Suppressor macrophage (primary cell): Measurements from ENCODE around the gene ZNF540.
"Not testable (repeated sequence)": the region's sequence is repeated elsewhere in the genome, so short reads cannot be mapped to it uniquely, and the experiment has no call there.

Experiments
- DNase-seq, 4 experiments: peaks; one replicate each; pipeline ENCODE4 v3.0.0-alpha.2; 2020 to 2022
- total RNA-seq, 17 experiments: gene quantifications; one replicate each; lab custom pipeline; 2026; ENCODE audit warnings: mixed read lengths in 6 of 17, inconsistent platforms in 3 of 17; lab: John Stamatoyannopoulos, UW

ZNF540 gene
- 0 to 2.4 (median 0.35) reads per million in 17 experiments for total RNA-seq

DNA sequence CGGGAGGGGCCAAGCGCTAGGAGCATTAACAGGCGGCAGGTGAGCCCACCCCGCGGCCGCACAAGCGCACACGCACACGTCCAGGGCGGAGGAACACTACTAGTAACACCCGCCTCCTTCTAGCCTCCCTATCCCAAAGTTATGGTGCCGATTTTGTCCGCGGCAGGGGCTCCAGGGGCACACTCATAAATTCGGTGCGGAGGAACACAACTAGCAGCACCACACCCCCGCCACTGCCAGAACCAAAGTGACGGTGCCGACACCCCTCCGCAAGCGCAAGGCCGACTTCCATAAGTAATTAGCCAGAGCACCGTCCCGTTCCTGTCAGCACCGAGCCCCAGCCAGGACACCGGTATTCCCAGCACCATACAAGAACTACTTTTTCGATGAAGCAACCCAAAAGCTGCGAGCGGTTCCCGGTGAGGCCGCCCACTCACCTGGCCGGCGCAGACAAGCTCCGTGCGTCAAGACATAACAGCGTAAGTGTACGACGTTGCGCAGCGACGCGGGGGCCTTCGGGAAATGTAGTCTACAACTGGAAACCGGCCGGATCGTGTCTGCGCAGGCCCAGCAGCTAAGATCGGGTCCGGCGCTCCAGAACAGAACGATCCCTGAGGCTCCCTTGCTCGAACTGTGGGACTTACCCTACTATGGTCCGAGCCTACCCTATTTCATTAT is at the start of gene ZNF540, which contains the start of gene ZNF571:
Gene ZNF540 (plus strand): TSS at position 573 of the 678 bp plus-strand sequence. CDS start 3,572 bp downstream, outside the sequence.
Gene ZNF571 (minus strand): TSS at position 489 of the 678 bp plus-strand sequence. CDS start 8,116 bp downstream, outside the sequence.
- peak; percentile 94 to 97 (median 95) for DNase-seq

DNA sequence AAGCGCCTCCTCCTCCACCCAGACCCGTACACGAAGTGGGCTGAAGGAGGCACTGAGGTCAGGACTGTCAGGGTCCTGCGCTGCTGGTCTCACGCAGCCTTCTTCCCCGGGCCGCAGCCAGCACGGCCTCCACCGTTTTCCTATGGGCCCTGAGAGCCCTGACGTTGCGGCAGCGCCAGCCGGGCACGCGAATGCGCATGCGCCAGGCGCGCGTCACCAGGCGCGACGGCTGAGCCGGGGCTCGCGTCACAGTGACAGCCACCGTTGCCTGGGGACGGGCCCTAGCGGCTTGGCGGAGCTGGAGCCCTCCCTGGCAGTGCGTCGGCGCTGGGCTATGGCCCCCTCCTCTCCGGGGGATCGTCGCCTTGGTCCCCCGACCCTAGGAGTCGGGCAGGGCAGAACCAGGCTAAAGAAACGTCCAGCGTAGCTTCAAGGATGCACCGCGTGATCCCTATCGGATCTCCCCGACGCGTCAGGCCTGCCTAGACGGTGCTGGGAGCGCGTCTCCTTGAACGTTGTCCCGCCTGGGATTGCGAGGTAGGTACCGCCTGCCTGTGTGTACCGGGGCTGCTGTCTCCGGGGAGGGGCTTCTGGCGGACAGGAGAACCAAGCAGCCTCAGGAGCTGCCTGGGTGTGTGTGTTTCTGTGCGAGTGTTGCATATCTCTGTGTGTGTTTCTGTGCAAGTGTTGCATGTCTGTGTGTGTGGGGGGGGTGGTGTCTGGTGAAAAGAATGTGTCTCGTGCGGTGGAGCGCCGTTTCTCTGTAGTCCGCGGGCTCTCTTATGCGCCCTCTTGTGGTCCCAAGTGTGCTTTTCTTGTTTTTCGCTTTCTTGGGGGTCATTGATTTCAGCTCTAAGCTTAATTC is 43.3 kb upstream of the ZNF540 start:
- DNase-seq: peak; percentile 76 to 86 (median 83)

DNA sequence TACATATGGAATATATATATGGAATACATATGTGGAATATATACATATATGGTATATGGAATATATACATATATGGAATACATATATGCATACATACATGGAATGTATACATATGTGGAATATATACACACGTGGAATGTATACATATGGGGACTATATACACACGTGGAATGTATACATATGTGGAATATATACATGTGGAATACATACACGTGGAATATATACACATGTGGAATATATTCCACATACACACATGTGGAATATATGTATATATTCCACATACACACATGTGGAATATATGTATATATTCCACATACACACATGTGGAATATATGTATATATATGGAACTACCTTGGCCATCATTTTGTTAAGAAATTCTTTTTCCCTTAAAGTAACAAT is 31.2 kb upstream of the ZNF540 start:
- DNase-seq: no peak

DNA sequence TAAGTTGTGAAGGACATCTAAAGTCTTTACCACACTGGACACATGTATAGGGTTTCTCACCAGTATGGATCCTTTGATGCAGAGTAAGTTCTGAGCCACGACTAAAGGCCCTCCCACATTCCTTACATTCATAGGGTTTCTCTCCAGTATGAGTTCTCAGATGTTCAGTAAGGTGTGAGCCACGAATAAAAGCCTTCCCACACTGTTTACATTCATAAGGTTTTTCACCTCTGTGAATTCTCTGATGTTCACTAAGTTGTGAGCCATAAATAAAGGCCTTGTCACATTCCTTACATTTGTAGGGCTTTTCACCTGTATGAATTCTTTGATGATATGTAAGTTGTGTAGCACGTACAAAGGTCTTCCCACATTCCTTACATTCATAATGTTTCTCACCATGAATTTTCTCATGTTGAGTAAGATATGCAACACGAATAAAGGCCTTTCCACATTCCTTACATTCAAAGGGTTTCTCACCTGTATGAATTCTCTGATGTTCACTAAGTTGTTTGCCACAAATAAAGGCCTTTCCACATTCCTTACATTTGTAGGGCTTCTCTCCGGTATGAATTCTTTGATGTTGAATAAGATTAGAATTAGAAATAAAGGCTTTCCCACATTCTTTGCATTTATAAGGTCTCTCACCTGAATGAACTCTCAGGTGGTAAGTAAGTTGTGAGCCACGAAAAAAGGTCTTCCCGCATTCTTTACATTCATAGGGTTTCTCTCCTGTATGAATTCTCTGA is 29.9 kb upstream of the ZNF540 start:
- DNase-seq: no peak

DNA sequence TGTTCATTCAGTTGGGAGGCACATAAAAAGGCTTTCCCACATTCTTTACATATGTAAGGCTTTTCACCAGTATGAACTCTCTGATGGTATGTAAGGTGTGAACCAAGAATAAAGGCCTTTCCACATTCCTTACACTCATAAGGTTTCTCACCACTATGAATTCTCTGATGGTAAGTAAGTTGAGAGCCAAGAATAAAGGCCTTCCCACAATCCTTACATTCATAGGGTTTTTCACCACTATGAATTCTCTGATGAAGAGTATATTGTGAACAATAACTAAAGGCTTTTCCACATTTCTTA is 29.4 kb upstream of the ZNF540 start:
- no peak for DNase-seq

DNA sequence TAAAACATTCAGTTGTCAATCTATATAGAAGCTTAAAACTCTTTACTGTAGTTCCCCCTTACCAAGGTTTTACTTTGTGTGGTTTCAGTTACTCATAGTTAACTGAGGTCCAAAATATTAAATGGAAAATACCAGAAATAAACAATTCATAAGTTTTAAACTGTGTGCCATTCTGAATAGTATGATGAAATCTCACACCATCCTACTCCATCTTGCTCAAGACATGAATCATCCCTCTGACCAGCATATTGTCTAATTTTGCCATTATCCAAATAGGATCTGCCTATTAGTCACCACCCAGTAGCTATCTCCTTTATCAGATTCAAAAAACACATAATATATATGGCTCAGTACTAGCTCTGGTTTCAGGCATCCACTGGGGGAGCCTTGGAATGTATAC is 22.5 kb upstream of the ZNF540 start:
- DNase-seq: peak in 3 of 4 experiments; percentile 5 to 49 (median 36)

DNA sequence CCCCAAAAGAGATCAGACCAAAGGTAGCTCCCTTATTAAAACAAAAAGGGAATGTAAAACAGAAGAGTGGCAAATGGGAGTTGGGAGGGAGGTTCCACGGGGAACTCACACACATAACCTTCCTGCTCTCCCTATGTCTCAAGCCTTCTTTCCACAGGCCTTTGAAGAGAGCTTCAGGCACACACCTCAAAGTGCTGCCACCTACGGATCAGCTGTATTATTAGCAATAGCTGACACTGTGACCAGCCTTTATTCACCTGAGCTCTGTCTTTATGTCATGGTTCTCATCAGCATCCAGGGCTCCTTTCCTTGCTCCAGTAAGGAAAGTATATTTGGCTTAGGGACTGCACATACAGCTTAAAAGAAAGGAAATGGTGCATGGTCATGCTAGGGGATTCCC is 11.3 kb upstream of the ZNF540 start:
- no peak for DNase-seq

DNA sequence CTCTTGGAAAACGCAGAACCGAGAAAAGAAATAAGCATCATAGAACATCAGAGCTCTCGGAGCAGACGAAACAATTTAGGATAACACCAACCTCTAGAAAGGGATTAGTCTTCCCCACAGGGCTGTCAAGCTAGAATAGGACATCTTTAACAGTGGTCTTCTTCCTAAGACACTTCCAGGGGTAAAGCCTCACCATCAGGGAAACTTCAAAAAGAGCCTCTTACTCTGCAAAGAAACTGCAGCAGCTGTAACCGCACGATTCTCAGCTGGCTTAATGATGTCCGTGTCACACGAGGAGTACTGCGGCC is 726 bp upstream of the ZNF540 start:
- DNase-seq: peak in 1 of 4 experiments; percentile 1

DNA sequence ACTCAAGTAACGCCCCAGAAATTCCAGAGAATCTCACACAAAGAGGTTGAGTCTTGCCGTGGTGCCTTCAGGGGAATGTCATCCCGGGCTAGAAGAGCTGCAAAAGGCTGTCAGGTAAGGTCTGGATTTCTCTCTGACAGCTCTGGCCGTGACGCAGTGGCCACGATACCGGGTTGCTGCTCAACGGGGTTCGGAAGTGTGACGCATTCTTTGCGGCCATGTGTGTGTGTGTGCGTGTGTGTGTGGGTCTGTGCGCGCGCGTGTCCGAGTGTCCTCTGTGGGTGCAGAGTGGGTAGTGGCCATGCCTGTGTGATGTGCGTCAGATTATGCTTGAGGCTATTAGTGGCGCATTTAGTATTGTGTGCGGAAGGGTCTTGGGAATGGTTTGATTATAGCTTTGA is 306 bp downstream of the ZNF540 start:
- peak; percentile 58 to 76 (median 69) for DNase-seq

DNA sequence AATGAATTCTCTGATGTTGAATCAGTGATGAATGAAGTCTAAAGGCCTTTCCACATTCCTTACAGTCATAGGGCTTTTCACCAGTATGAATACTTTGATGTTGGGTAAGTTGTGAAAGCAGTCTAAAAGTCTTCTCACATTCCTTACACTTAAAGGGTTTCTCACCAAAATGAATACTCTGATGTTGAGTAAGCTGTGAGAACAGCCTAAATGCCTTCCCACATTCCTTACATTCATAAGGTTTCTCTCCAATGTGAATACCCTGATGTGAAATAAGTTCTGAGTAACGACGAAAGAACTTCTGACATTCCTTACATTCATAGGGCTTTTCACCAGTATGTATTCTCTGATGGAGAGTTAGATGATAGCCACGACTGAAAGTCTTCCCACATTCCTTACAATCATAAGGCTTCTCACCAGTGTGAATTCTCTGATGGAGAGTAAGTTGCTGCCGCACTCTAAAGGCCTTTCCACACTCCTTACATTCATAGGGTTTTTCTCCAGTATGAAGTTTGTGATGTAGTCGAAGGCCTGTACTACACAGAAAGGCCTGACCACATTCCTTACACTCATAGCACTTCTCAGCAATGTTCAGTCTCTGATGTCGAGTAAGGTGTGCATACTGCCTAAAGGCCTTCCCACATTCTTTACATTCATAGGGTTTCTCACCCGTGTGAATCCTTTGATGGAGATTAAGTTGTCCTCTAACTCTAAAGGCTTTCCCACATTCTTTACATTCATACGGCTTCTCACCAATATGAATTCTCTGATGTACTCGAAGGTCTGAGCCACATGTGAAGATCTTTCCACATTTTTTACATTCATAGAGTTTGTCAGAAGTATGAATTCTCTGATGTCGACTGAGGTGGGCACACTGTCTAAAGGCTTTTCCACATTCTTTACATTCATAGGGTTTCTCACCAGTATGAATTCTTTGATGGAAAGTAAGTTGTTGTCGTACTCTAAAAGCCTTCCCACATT is 40.7 kb downstream of the ZNF540 start:
- DNase-seq: no peak

DNA sequence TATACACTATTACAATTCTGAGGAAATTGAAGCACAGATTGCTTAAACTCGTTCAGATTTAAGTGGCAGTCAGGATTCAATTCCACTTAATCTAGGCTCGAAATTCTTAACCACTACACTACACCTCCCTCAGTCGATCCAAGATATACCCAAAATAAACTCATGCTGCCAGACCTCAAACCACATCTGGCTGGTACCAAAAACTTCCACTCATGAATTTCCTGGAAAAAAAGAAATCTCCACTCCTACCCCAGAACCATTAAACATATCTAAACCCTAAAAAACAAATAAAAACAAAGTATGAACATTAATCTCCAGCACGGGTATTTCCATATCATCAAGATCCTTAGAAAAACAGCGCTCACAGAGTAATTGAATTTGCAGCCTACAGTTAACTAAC is 59.4 kb downstream of the ZNF540 start:
- no peak for DNase-seq

DNA sequence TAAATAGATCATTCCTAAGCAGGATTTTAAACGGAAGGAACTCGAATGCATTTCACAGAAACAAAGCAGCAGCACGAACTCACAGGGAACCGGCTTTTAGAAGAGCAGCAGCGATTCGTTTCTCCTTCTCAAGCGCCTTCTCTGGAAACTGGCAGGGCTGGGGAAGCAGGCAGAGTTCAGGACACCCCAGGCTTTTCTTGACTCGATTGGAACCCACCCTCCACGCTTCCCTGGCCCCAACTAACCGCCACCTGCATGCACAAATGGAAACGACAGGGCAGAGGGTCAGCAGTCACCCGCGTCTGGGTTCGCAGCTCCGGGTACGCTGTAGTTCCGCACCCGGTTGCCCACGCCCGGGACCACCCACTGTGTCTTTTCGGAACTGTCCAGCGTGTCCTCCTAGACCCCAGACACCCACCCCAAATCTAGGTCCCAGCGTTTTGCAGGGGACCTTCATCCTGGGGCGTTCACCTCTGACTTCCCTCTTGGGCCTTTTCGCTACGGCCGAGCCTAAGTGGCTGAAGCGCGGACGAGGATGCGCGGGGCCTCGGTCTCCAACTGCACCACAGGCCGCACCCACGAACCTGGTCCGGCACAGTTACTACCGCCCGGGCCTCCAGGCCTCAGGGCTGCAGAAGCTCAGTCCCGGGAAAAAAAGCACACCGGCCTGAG is 60.1 kb downstream of the ZNF540 start:
- peak; percentile 46 to 67 (median 58) for DNase-seq

DNA sequence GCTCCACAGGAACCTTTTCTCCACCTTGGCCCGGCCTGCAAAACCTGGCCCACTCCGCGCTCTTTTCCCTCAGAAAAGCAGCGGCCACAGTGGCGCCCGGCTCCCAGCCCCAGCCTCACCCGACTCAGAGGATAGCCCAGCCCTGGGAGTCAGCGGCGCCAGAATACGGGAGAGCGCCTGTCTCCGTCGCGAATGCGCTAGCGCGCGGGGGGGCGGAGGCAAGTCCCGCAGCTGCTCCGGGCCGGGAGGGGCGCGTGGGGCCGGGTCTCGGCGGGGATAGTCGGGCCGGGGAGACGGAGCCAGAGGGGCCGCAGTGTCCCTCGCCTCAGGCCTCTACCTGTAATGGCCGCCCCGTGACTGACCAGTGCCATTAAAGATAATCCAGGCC is 60.6 kb downstream of the ZNF540 start, which contains the start of gene ZFP30:
Gene ZFP30 (minus strand): TSS at position 165 of the 388 bp plus-strand sequence. CDS start 7,643 bp downstream, outside the sequence.
- peak; percentile 70 to 94 (median 84) for DNase-seq

DNA sequence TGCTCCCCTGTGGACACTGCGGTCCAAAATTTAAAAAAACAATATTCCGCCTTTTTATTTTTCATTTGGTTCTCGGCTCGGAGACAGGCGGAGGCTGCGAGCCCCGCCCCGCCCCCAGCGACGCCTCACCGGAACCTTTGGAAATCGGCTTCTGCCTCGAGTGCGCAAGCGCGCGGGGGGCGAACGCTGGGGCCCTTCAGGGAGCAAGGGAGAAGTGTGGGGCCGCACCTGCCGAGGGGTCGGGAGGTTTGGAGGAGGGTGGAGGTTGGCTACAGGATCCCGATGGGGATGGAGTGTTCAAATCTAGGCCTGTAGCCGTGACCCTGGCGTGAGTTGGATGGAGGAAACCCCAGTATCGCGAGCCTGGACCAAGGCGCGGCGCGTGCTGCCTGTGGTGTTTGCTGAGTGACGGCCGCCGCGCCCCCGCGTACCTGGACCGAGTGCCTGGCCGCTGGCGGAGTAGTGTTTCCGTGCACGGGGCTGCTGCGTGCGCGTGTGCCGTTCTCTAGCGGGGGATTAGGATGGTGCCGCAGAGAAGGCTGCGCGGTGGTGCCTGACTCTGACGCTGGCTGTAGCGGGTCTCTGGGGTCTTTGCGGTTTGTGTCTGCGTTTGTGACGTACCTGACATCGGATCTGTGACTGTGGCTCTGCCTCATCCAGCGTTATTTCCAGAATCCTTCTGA is 61.2 kb downstream of the ZNF540 start:
- DNase-seq: peak; percentile 79 to 93 (median 88)

DNA sequence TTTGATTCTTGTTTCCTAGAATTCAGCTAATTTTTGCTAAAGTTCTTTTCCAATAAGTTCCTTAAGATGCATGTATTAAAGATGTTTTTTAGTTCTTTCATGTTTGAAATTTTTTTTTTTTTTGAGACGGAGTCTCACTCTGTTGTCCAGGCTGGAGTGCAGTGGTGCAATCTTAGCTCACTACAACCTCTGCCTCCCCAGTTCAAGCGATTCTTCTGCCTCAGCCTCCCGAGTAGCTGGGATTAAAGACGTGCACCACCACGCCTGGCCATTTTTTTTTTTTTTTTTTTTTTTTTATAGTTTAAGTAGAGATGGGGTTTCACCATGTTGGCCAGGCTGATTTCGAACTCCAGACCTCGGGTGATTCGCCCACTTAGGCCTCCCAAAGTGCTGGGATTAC is 62.5 kb downstream of the ZNF540 start:
- not testable (repeated sequence) for DNase-seq
